HepG2 (cell line): ENCODE data around the gene INHBB. TPM values are rescaled to one million over a fixed set of nuclear protein-coding genes. Genes with fewer than 3 reads are reported as not detected.
A peak's percentile ranks its signal among the peaks of the same experiment; 100 is the strongest.

Source experiments
- ELF1 ChIP-seq: sonication (generic); formaldehyde crosslinking; IDR thresholded peaks from 2 replicates; pipeline ENCODE4 v1.4.0; 2020; ENCODE audit warnings: missing genetic modification reagents
- GABPB1 ChIP-seq: IDR thresholded peaks from 2 replicates; pipeline ENCODE4 v1.6.1; 2016; ENCODE audit warnings: mild to moderate bottlenecking, missing genetic modification reagents, moderate library complexity, missing compliant biosample characterization
- HNRNPK ChIP-seq: fragments of 200-400 bp; formaldehyde crosslinking; IDR thresholded peaks from 2 replicates; pipeline ENCODE4 v1.6.1; 2018; ENCODE audit warnings: low read length, low read depth, moderate library complexity, mild to moderate bottlenecking; ENCODE audit not compliant: poor library complexity, severe bottlenecking
- KDM1A ChIP-seq: IDR thresholded peaks from 2 replicates; pipeline ENCODE4 v1.6.1; 2016; ENCODE audit warnings: missing compliant biosample characterization
- NAIF1 ChIP-seq: sonication (generic); formaldehyde crosslinking; IDR thresholded peaks from 2 replicates; pipeline ENCODE4 v1.5.0; 2020; ENCODE audit warnings: mild to moderate bottlenecking, missing genetic modification reagents, borderline replicate concordance
- NKX3-1 ChIP-seq: sonication (generic); formaldehyde crosslinking; IDR thresholded peaks from 2 replicates; pipeline ENCODE4 v1.5.0; 2020; ENCODE audit warnings: missing genetic modification reagents
- SUZ12 ChIP-seq: fragments of 150-350 bp; IDR thresholded peaks from 2 replicates; pipeline ENCODE4 v1.6.1; 2014; ENCODE audit warnings: low read depth, low read length
- TP53 ChIP-seq: sonication (generic); formaldehyde crosslinking; conservative IDR thresholded peaks from 2 replicates; pipeline ENCODE4 v1.4.0; 2020; ENCODE audit warnings: missing genetic modification reagents
- ZNF101 ChIP-seq: sonication (generic); formaldehyde crosslinking; IDR thresholded peaks from 2 replicates; pipeline ENCODE4 v1.4.0; 2020; ENCODE audit warnings: mild to moderate bottlenecking, low read depth, missing genetic modification reagents, borderline replicate concordance
- ZNF20 ChIP-seq: sonication (generic); formaldehyde crosslinking; IDR thresholded peaks from 2 replicates; pipeline ENCODE4 v1.4.0; 2020; ENCODE audit warnings: mild to moderate bottlenecking, moderate library complexity, missing genetic modification reagents
- ZSCAN22 ChIP-seq: sonication (generic); formaldehyde crosslinking; IDR thresholded peaks from 2 replicates; pipeline ENCODE4 v1.4.0; 2020; ENCODE audit warnings: mild to moderate bottlenecking, missing genetic modification reagents
- polyA plus RNA-seq, 8 experiments: library from polyadenylated mRNA; depleted of rRNA in 3 of 8; stranded (reverse) in 7 of 8; unstranded in 1 of 8; fragments of >200 nt; fragmentation: Illumina TruSeq in 4 of 8; extraction: Trizol in 4 of 8; gene quantifications; 2 replicates each; pipeline versions ENCODE4 v1.2.1 to v1.2.3, GENCODE V29; 2011 to 2016; ENCODE audit warnings: low read depth in 4 of 8, missing spikeins in 1 of 8, mixed read lengths in 1 of 8; ENCODE audit not compliant: insufficient read depth in 1 of 8
- total RNA-seq, 5 experiments: library from RNA; depleted of rRNA; stranded (reverse); fragments of >200 nt; fragmentation: Illumina TruSeq; extraction: Trizol; gene quantifications; 2 replicates each; pipeline ENCODE4 v1.2.3, GENCODE V29; 2016; ENCODE audit warnings: low read depth in 1 of 5
- TF ChIP-seq, protein P1 (sequence below), 2 experiments: sonication (generic) in 1 of 2; formaldehyde crosslinking in 1 of 2; IDR thresholded peaks; 2 replicates each; pipeline versions ENCODE4 v1.6.1 to v1.9.0; 2014 to 2022; ENCODE audit warnings: antibody characterized with exemption in 1 of 2, borderline replicate concordance in 1 of 2, inconsistent platforms in 1 of 2, low read depth in 1 of 2, missing genetic modification reagents in 1 of 2
- TF ChIP-seq, protein P2 (sequence below): sonication (generic); formaldehyde crosslinking; IDR thresholded peaks from 2 replicates; pipeline ENCODE4 v1.4.0; 2020; ENCODE audit warnings: missing genetic modification reagents
- TF ChIP-seq, protein P3 (sequence below): sonication (generic); formaldehyde crosslinking; IDR thresholded peaks from 2 replicates; pipeline ENCODE4 v1.8.1; 2023; ENCODE audit warnings: mild to moderate bottlenecking, missing genetic modification reagents
- TF ChIP-seq, protein P4 (sequence below): sonication (generic); formaldehyde crosslinking; IDR thresholded peaks from 2 replicates; pipeline ENCODE4 v1.5.1; 2020; ENCODE audit warnings: mild to moderate bottlenecking, missing genetic modification reagents, moderate library complexity

Gene INHBB
- total and polyA plus RNA-seq, 2 of the 13 experiments (the other 11 are each of a cell fraction or from before 2014, with no cell fraction given), result 0.20 to 1.7 TPM

DNA sequence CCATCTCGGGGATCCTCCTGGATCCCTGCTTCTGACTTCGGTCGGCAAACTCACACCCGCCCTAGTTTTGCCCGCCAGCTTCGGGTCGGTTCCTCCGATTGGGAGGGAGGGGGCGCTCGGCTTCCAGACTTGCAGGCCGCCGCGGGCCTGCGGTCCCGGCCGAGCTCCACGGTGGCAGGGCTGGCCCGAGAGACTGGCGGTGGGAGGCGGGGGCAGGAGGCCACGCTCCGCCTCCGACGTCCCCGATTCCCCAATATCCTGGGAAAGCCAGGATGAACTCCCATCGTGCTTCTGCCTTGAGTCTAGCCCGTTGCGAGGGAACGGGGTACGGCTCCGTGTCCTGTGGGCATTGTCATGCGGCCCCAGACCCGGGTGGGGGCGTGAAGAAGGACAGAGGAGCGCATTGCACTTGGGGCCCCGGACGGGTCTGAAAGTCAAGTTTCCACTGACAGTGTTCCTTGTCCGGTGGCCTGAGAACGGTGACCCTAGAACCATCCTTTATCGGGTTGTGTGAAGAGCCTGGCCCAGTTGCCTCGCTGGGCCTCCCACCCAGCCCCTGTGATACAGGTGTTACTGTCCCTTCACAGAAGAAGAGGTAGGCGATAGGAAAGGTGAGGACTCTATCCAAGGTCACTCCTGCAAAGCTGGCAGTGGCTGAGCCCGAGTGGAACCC is 2.4 kb upstream of the INHBB start (continued):
- TF ChIP-seq, protein P1, sequence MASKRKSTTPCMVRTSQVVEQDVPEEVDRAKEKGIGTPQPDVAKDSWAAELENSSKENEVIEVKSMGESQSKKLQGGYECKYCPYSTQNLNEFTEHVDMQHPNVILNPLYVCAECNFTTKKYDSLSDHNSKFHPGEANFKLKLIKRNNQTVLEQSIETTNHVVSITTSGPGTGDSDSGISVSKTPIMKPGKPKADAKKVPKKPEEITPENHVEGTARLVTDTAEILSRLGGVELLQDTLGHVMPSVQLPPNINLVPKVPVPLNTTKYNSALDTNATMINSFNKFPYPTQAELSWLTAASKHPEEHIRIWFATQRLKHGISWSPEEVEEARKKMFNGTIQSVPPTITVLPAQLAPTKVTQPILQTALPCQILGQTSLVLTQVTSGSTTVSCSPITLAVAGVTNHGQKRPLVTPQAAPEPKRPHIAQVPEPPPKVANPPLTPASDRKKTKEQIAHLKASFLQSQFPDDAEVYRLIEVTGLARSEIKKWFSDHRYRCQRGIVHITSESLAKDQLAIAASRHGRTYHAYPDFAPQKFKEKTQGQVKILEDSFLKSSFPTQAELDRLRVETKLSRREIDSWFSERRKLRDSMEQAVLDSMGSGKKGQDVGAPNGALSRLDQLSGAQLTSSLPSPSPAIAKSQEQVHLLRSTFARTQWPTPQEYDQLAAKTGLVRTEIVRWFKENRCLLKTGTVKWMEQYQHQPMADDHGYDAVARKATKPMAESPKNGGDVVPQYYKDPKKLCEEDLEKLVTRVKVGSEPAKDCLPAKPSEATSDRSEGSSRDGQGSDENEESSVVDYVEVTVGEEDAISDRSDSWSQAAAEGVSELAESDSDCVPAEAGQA (IDR thresholded peaks at IDR 0.05; ENCODE audit: low read depth), result 0 out of 2 replicates have a peak, but pooled peaks have one; percentile 43
- TF ChIP-seq, protein P1 (CRISPR knock-in tag; IDR thresholded peaks at IDR 0.05; ENCODE audit: borderline replicate concordance), result no peak
- no peak for TF ChIP-seq ZNF101
- no peak for TF ChIP-seq NAIF1 (CRISPR knock-in tag)
- TF ChIP-seq, protein P2, sequence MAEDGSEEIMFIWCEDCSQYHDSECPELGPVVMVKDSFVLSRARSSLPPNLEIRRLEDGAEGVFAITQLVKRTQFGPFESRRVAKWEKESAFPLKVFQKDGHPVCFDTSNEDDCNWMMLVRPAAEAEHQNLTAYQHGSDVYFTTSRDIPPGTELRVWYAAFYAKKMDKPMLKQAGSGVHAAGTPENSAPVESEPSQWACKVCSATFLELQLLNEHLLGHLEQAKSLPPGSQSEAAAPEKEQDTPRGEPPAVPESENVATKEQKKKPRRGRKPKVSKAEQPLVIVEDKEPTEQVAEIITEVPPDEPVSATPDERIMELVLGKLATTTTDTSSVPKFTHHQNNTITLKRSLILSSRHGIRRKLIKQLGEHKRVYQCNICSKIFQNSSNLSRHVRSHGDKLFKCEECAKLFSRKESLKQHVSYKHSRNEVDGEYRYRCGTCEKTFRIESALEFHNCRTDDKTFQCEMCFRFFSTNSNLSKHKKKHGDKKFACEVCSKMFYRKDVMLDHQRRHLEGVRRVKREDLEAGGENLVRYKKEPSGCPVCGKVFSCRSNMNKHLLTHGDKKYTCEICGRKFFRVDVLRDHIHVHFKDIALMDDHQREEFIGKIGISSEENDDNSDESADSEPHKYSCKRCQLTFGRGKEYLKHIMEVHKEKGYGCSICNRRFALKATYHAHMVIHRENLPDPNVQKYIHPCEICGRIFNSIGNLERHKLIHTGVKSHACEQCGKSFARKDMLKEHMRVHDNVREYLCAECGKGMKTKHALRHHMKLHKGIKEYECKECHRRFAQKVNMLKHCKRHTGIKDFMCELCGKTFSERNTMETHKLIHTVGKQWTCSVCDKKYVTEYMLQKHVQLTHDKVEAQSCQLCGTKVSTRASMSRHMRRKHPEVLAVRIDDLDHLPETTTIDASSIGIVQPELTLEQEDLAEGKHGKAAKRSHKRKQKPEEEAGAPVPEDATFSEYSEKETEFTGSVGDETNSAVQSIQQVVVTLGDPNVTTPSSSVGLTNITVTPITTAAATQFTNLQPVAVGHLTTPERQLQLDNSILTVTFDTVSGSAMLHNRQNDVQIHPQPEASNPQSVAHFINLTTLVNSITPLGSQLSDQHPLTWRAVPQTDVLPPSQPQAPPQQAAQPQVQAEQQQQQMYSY, result no peak
- peak; percentile 64; the same call in 1 of the 2 replicates for TF ChIP-seq GABPB1 (CRISPR knock-in tag)
- TF ChIP-seq, protein P3, sequence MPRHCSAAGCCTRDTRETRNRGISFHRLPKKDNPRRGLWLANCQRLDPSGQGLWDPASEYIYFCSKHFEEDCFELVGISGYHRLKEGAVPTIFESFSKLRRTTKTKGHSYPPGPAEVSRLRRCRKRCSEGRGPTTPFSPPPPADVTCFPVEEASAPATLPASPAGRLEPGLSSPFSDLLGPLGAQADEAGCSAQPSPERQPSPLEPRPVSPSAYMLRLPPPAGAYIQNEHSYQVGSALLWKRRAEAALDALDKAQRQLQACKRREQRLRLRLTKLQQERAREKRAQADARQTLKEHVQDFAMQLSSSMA (CRISPR knock-in tag), result no peak
- no peak; the same call in 1 of the 2 replicates for TF ChIP-seq SUZ12
- no peak for TF ChIP-seq KDM1A (CRISPR knock-in tag)
- no peak for TF ChIP-seq TP53 (CRISPR knock-in tag)
- no peak for TF ChIP-seq ZNF20 (CRISPR knock-in tag)
- TF ChIP-seq ELF1 (CRISPR knock-in tag), result peak; percentile 35; the same call in 1 of the 2 replicates
- no peak for TF ChIP-seq HNRNPK
- no peak for TF ChIP-seq NKX3-1 (CRISPR knock-in tag)
- no peak for TF ChIP-seq ZSCAN22 (CRISPR knock-in tag)
- TF ChIP-seq, protein P4, sequence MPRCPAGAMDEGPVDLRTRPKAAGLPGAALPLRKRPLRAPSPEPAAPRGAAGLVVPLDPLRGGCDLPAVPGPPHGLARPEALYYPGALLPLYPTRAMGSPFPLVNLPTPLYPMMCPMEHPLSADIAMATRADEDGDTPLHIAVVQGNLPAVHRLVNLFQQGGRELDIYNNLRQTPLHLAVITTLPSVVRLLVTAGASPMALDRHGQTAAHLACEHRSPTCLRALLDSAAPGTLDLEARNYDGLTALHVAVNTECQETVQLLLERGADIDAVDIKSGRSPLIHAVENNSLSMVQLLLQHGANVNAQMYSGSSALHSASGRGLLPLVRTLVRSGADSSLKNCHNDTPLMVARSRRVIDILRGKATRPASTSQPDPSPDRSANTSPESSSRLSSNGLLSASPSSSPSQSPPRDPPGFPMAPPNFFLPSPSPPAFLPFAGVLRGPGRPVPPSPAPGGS, result no peak
